ENCODE data around the gene ALDH8A1.

The ALDH8A1 gene

DNA sequence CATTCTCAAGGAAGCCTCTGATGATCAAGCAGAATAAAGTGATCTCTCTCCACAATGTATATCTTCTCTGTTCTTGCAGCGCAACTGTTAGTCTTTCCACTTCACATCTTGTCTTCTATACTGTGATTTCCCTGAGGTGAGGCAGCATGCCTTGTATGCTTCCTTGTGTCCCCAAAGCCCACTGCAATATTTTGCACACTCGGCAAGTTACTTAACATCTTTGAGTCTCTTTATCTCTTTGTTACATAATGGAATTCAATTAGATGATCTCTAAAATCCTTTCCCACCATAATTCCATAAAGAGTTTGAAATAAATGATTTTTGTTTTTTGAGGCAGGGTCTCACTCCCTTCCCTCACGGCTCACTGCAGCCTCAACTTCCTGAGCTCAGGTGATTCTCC lies 40.4 kb upstream of the ALDH8A1 start:
- POLR2A ChIA-PET: no interaction called here

DNA sequence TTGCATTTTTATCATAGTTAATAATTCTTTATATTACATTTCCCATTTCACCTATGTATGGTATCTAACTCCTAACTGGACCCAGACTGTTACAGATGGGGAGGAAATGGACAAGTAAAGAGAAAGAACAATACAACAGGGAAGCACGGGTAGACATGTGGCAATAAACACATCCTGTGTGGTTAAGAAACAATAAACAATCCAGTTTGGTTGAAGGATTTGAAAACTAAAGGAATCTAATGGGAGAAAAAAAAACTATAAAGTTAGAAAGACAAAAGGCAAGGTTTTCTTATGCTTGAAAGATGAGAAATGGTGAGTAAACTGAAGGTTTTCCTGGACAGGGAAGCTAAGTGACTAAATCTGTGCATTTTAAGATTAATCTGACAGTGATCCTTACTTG lies 34.9 kb upstream of the ALDH8A1 start:
- no peak for DNase-seq (ENCODE audit: extremely low spot score)
- ChIA-PET CTCF (no interaction called here), POLR2A (no interaction called here)
- TF ChIP-seq, protein P1, sequence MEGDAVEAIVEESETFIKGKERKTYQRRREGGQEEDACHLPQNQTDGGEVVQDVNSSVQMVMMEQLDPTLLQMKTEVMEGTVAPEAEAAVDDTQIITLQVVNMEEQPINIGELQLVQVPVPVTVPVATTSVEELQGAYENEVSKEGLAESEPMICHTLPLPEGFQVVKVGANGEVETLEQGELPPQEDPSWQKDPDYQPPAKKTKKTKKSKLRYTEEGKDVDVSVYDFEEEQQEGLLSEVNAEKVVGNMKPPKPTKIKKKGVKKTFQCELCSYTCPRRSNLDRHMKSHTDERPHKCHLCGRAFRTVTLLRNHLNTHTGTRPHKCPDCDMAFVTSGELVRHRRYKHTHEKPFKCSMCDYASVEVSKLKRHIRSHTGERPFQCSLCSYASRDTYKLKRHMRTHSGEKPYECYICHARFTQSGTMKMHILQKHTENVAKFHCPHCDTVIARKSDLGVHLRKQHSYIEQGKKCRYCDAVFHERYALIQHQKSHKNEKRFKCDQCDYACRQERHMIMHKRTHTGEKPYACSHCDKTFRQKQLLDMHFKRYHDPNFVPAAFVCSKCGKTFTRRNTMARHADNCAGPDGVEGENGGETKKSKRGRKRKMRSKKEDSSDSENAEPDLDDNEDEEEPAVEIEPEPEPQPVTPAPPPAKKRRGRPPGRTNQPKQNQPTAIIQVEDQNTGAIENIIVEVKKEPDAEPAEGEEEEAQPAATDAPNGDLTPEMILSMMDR (IDR thresholded peaks at IDR 0.05; ENCODE audit: control extremely low read depth, extremely low read depth, low read depth, missing control alignments): no peak

More for the DNA sequence above, 40.4 kb upstream of the ALDH8A1 start:
- TF ChIP-seq, protein P1 (IDR thresholded peaks at IDR 0.05; ENCODE audit: control extremely low read depth, extremely low read depth, low read depth, missing control alignments): no peak
- DNase-seq (ENCODE audit: extremely low spot score): no peak
- CTCF ChIA-PET: interaction anchor here (1.4 to 2.2 kb wide), 2 partner anchors 8 to 12 kb away, joined by 3 to 9 read pairs; no protein-coding TSS in a partner anchor

DNA sequence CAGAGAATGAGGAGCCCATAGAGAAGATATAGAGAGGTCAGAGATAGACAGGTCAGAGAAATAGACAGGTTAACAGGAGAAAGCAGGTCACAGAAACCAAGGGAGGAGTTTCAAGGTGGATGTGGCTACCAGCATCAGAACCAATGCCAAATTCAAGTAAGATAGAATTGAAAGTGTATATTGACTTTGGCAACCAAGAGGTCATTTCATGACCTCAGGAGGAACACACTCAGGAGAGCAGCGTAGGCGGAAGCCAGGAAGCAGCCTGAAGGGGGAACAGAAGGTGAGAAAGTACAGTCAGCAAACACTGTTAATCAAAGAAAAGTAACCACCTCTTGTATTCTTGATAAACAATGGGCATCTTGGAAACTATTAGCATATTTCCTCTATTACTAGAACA lies 33.9 kb upstream of the ALDH8A1 start:
- POLR2A ChIA-PET: no interaction called here
- CTCF ChIA-PET: no interaction called here
- TF ChIP-seq, protein P1 (IDR thresholded peaks at IDR 0.05; ENCODE audit: control extremely low read depth, extremely low read depth, low read depth, missing control alignments): no peak
- DNase-seq (ENCODE audit: extremely low spot score): no peak

DNA sequence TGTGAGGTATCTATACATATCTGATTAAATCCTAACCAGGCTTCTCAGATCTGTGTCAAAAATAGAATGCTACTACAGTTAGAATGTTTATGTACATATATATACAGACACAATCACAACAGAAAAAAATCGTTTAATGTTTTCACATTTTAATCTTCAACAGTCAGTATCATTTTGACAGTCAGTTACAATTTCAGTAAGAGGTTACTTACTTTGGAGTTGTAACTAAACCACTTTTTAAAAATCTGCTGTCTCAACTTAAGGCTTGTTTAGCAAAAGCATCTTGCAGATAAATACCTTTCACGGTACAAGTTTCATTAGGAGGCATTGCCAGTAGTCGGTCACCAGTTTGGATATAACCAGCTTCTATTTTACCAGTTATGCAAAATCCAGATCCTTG lies 32.3 kb upstream of the ALDH8A1 start:
- POLR2A ChIA-PET: no interaction called here
- CTCF ChIA-PET: interaction anchor here (1.5 kb wide), 1 partner anchor 13 kb away, joined by 5 read pairs; no protein-coding TSS in a partner anchor
- DNase-seq (ENCODE audit: extremely low spot score): no peak
- TF ChIP-seq, protein P1 (IDR thresholded peaks at IDR 0.05; ENCODE audit: control extremely low read depth, extremely low read depth, low read depth, missing control alignments): no peak

DNA sequence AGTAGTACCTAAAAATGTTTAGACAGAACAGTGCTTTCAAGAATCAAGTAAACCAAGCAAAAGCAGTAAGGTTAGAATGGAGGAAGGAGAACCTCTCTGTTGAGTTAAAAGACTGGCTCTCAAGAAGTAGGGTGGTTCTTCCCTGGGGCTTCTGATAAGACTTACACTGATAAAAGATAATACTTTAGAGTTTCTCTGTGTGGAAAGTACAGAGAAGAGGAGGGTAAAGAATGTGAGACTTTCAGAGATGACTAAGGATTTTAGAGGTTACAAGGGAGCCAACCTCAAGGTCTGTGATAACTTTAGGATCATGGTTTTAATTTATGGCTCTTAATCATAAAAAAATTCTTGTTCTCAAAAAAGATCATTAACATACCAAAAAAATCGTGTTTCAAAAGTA lies 30.9 kb upstream of the ALDH8A1 start:
- ChIA-PET POLR2A (no interaction called here), CTCF (interaction anchor here (2.2 kb wide), 1 partner anchor 8 kb away, joined by 5 read pairs; no protein-coding TSS in a partner anchor)
- TF ChIP-seq, protein P1 (IDR thresholded peaks at IDR 0.05; ENCODE audit: control extremely low read depth, extremely low read depth, low read depth, missing control alignments): no peak
- DNase-seq (ENCODE audit: extremely low spot score): no peak

DNA sequence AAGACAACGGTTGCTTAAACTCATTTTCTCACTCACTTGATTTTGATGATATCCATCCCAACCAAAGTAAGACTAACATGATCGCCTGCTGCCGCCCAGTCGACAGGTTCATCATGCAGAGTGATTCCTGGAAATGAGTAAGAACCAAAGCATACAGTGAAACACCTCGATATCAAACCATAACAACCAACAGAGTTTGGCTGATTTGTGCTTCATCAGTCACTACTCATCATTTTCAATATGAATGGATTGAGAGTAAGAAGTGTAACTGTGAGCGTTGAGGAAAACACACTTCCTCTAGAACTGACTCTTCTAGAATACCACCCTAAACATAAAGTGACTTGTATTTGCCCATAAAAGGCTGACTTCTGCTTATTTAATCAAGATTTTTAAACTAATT lies 29.2 kb upstream of the ALDH8A1 start:
- CTCF ChIA-PET: interaction anchor here (2.2 kb wide), 1 partner anchor 10 kb away, joined by 5 read pairs; no protein-coding TSS in a partner anchor
- TF ChIP-seq, protein P1 (IDR thresholded peaks at IDR 0.05; ENCODE audit: control extremely low read depth, extremely low read depth, low read depth, missing control alignments): no peak
- POLR2A ChIA-PET: no interaction called here
- DNase-seq (ENCODE audit: extremely low spot score): peak; percentile 22

DNA sequence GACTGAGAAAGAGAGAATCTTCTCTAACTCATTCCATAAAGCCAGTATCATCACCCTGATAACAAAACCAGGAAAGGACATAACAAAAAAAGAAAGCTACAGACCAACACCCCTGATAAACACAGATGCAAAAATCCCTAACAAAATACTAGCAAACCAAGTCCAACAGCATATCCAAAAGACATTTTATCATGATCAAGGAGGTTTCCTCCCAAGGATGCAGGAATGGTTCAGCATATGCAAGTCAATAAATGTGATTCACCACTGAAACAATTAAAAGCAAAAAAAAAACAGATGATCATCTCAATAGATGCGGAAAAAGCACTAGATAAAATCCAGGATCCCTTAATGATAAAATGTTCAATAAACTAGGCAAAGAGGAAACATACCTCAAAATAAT lies 24.5 kb upstream of the ALDH8A1 start:
- ChIA-PET CTCF (no interaction called here), POLR2A (no interaction called here)
- no peak for DNase-seq (ENCODE audit: extremely low spot score)
- TF ChIP-seq, protein P1 (IDR thresholded peaks at IDR 0.05; ENCODE audit: control extremely low read depth, extremely low read depth, low read depth, missing control alignments): no peak
